Keratinocyte (primary cell): ENCODE measurements around the gene CNNM3. TPM values are rescaled to one million over a fixed set of nuclear protein-coding genes. Genes with fewer than 3 reads are reported as not detected.
"Not testable (repeated sequence)": the region's sequence is repeated elsewhere in the genome, so short reads cannot be mapped to it uniquely, and the experiment has no call there.

Experiments
- DNase-seq: peaks from one replicate; pipeline ENCODE4 v3.0.0-alpha.2; 2011; ENCODE audit warnings: low read depth, missing footprints, low spot score
- FAIRE-seq: peaks from 2 replicates; lab custom pipeline; 2011; peaks lifted over from hg19 to GRCh38; lab: Jason Lieb, UNC
- H2AFZ ChIP-seq: 2 replicates; pipeline ENCODE4 v1.6.0; 2012; ENCODE audit warnings: low read length, control low read depth, inconsistent platforms; ENCODE audit not compliant: control insufficient read depth
- H3K27ac ChIP-seq: 2 replicates; pipeline ENCODE4 v1.5.1; 2011; ENCODE audit warnings: low read length; ENCODE audit not compliant: control insufficient read depth, insufficient read depth
- H3K27me3 ChIP-seq: 3 replicates; pipeline ENCODE4 v1.6.0; 2011; ENCODE audit warnings: low read length; ENCODE audit not compliant: control insufficient read depth, insufficient read depth; ENCODE audit errors: extremely low read depth
- H3K36me3 ChIP-seq, 2 experiments: 2 replicates in 1 of 2; 3 replicates in 1 of 2; pipeline ENCODE4 v1.5.1; 2011; ENCODE audit warnings: low read length in 2 of 2, mild to moderate bottlenecking in 1 of 2; ENCODE audit not compliant: control insufficient read depth in 2 of 2, insufficient read depth in 2 of 2; ENCODE audit errors: extremely low read depth in 1 of 2
- H3K4me1 ChIP-seq: 3 replicates; pipeline ENCODE4 v1.5.1; 2011; ENCODE audit warnings: low read length; ENCODE audit not compliant: control insufficient read depth, insufficient read depth; ENCODE audit errors: extremely low read depth
- H3K4me2 ChIP-seq: 3 replicates; pipeline ENCODE4 v1.6.0; 2011; ENCODE audit warnings: low read depth, low read length; ENCODE audit not compliant: control insufficient read depth, insufficient read depth; ENCODE audit errors: extremely low read depth
- H3K4me3 ChIP-seq, 3 experiments: fragments of 200-600 bp in 1 of 3; sonication (generic) in 1 of 3; 2 replicates in 2 of 3; 3 replicates in 1 of 3; pipeline ENCODE4 v1.5.1; 2011 to 2016; ENCODE audit warnings: low read length in 3 of 3, mild to moderate bottlenecking in 3 of 3, control low read depth in 2 of 3, inconsistent platforms in 1 of 3, low read depth in 1 of 3, mixed read lengths in 1 of 3, mixed run types in 1 of 3, moderate library complexity in 1 of 3; ENCODE audit not compliant: control insufficient read depth in 2 of 3, insufficient read depth in 2 of 3; ENCODE audit errors: extremely low read depth in 1 of 3
- H3K79me2 ChIP-seq: 2 replicates; pipeline ENCODE4 v1.6.0; 2012; ENCODE audit warnings: low read length; ENCODE audit not compliant: control insufficient read depth, insufficient read depth
- H3K9ac ChIP-seq: 3 replicates; pipeline ENCODE4 v1.6.0; 2011; ENCODE audit warnings: low read length; ENCODE audit not compliant: control insufficient read depth, insufficient read depth; ENCODE audit errors: extremely low read depth
- H3K9me1 ChIP-seq: 3 replicates; pipeline ENCODE4 v1.6.0; 2011; ENCODE audit warnings: low read length; ENCODE audit not compliant: control insufficient read depth, insufficient read depth; ENCODE audit errors: extremely low read depth
- H3K9me3 ChIP-seq: 2 replicates; pipeline ENCODE4 v1.5.1; 2012; ENCODE audit warnings: low read depth, low read length; ENCODE audit not compliant: control insufficient read depth
- H4K20me1 ChIP-seq: 3 replicates; pipeline ENCODE4 v1.6.0; 2011; ENCODE audit warnings: low read length; ENCODE audit not compliant: control insufficient read depth, insufficient read depth; ENCODE audit errors: extremely low read depth
- EZH2 ChIP-seq: IDR thresholded peaks from one replicate; pipeline ENCODE4 v1.6.1; 2012; ENCODE audit warnings: inconsistent platforms, mild to moderate bottlenecking, low read length, moderate library complexity
- dilution Hi-C: fragments of 300-500 bp; cut with MboI; formaldehyde crosslinking; loops from one replicate; pipeline ENCODE4 v1.7.0; 2020; ENCODE audit warnings: low sequenced_read_pairs; ENCODE audit not compliant: extremely low pct_ligation_motif_present
- polyA plus RNA-seq, 5 experiments: library from polyadenylated mRNA; depleted of rRNA in 3 of 5; stranded (reverse) in 3 of 5; stranded (forward) in 1 of 5; unstranded in 1 of 5; fragments of >200 nt; gene quantifications; 1 replicate in 1 of 5; 2 replicates in 3 of 5; 3 replicates in 1 of 5; pipeline versions ENCODE4 v1.2.1 to v1.2.3, GENCODE V29; 2011 to 2012; ENCODE audit warnings: missing spikeins in 2 of 5, low read depth in 1 of 5, low replicate concordance in 1 of 5
- TF ChIP-seq, protein P1 (sequence below), 3 experiments: IDR thresholded peaks in 1 of 3; conservative IDR thresholded peaks in 1 of 3; optimal IDR thresholded peaks in 1 of 3; 2 replicates in 2 of 3; 3 replicates in 1 of 3; pipeline versions ENCODE3 to v1.5.1; 2011; ENCODE audit warnings: low read length in 3 of 3, mild to moderate bottlenecking in 3 of 3, moderate library complexity in 2 of 3, control low read depth in 1 of 3, inconsistent platforms in 1 of 3; ENCODE audit not compliant: insufficient read depth in 2 of 3; ENCODE audit errors: extremely low read depth in 1 of 3

CNNM3 gene
- polyA plus RNA-seq, 1 donor (not counting 4 experiments of a cell fraction or from before 2014, with no cell fraction given) = 2.3 TPM

DNA sequence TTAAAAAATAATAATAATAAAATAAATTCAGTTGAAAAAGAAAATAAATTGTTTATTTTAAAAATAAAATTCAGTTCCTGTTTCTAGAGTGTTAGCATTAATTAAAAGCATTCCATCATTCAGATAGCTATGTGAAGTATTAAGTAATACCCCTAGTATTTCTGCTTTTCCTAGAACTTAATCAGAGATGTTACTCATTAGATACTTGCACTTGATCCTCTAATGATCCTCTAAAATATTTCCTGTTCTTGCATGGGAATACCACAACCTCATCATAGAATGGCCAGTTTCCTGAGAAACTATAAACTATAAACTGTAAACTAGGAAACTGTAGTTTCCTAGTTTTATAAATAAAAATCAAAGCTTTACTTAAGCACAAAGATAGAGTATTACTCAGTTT lies 11.1 kb upstream of the CNNM3 start:
- H3K36me3 ChIP-seq = peaks cover 0 to 4% of the 10 kb centered on the region in 2 experiments
- H3K4me3 ChIP-seq = no peak overlapping the region
- no peak for TF ChIP-seq EZH2
- TF ChIP-seq, protein P1, sequence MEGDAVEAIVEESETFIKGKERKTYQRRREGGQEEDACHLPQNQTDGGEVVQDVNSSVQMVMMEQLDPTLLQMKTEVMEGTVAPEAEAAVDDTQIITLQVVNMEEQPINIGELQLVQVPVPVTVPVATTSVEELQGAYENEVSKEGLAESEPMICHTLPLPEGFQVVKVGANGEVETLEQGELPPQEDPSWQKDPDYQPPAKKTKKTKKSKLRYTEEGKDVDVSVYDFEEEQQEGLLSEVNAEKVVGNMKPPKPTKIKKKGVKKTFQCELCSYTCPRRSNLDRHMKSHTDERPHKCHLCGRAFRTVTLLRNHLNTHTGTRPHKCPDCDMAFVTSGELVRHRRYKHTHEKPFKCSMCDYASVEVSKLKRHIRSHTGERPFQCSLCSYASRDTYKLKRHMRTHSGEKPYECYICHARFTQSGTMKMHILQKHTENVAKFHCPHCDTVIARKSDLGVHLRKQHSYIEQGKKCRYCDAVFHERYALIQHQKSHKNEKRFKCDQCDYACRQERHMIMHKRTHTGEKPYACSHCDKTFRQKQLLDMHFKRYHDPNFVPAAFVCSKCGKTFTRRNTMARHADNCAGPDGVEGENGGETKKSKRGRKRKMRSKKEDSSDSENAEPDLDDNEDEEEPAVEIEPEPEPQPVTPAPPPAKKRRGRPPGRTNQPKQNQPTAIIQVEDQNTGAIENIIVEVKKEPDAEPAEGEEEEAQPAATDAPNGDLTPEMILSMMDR (optimal IDR thresholded peaks at IDR 0.05 in 1 of 3, IDR thresholded peaks at IDR 0.05 in 1 of 3, conservative IDR thresholded peaks at IDR 0.05 in 1 of 3; ENCODE audit: extremely low read depth in 1 of 3, insufficient read depth in 2 of 3, low read length in 3 of 3) = no peak
- dilution Hi-C loops = no loop called here
- no peaks in the 10 kb centered on the region for H3K9me1 ChIP-seq
- FAIRE-seq (no peak), DNase-seq (no peak)
- H3K4me1 ChIP-seq = no peaks in the 10 kb centered on the region
- H3K27me3 ChIP-seq = no peaks in the 10 kb centered on the region
- H4K20me1 ChIP-seq = no peaks in the 10 kb centered on the region
- H3K9me3 ChIP-seq = no peaks in the 10 kb centered on the region
- no peak overlapping the region for H3K9ac ChIP-seq
- no peak overlapping the region for H3K4me2 ChIP-seq
- no peak overlapping the region for H3K27ac ChIP-seq
- H3K79me2 ChIP-seq = no peaks in the 10 kb centered on the region
- no peak overlapping the region for H2AFZ ChIP-seq

DNA sequence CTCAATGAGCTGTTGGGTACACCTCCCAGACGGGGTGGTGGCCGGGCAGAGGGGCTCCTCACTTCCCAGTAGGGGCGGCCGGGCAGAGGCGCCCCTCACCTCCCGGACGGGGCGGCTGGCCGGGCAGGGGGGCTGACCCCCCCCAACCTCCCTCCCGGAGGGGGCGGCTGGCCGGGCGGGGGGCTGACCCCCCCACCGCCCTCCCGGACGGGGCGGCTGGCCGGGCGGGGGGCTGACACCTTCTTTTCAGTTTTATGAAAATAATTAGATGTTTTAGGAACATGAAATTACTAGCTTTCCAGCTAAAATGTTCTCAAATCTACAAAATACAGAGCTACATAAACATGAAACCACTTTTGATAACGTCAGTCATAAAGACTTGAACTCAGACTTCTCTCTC lies 10.1 kb upstream of the CNNM3 start:
- H3K9me1 ChIP-seq, H3K36me3 ChIP-seq, H3K9ac ChIP-seq, DNase-seq, H3K4me1 ChIP-seq, H3K4me3 ChIP-seq, dilution Hi-C loops, H2AFZ ChIP-seq, H4K20me1 ChIP-seq, FAIRE-seq, H3K79me2 ChIP-seq, H3K27ac ChIP-seq, H3K9me3 ChIP-seq, H3K4me2 ChIP-seq, H3K27me3 ChIP-seq: not testable (repeated sequence)

DNA sequence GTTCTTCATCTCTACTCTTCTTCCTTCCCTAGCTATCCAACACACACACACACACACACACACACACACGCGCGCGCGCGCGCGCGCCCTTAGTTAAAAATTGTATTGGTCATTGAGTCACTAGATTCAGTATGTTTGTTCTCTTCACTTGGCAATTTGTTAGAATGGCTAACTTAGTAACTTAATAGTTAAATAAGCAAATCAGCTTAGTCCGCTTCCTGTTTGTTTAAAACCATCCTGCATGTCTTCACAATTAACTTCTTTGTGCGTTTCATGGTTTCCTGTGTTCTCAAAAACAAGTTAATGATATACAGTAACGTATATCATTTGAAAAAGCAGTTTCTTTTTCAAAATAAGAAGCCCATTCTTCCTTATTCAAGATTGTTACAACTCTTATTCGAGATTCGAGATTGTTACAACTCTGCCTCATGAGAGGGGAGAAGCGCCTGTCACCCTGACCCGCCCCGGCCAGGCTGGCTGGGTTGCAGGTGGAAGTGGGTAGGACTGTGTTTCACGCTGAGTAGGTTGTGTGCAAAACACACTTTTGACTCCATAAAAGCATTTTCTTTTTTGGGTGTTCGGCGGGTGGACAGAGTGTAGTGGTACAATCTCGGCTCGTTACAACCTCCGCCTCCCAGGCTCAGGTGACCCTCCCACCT lies 9.5 kb upstream of the CNNM3 start:
- H3K9me3 ChIP-seq = no peaks in the 10 kb centered on the region
- H4K20me1 ChIP-seq = no peaks in the 10 kb centered on the region
- dilution Hi-C loops = no loop called here
- no peak overlapping the region for H3K9ac ChIP-seq
- no peak overlapping the region for H3K4me3 ChIP-seq
- H3K4me2 ChIP-seq = no peak overlapping the region
- H3K27ac ChIP-seq = no peak overlapping the region
- DNase-seq = no peak
- no peak for FAIRE-seq
- H3K27me3 ChIP-seq = no peaks in the 10 kb centered on the region
- H3K36me3 ChIP-seq = peaks cover 0 to 5% of the 10 kb centered on the region in 2 experiments
- H3K79me2 ChIP-seq = no peaks in the 10 kb centered on the region
- no peaks in the 10 kb centered on the region for H3K9me1 ChIP-seq
- H3K4me1 ChIP-seq = no peaks in the 10 kb centered on the region
- H2AFZ ChIP-seq = no peak overlapping the region
- TF ChIP-seq EZH2 = no peak
- TF ChIP-seq, protein P1 (optimal IDR thresholded peaks at IDR 0.05 in 1 of 3, IDR thresholded peaks at IDR 0.05 in 1 of 3, conservative IDR thresholded peaks at IDR 0.05 in 1 of 3; ENCODE audit: extremely low read depth in 1 of 3, insufficient read depth in 2 of 3, low read length in 3 of 3) = no peak
